C1 segment of cervical spinal cord (tissue), 14 donors: ENCODE data around the gene ELF5.

ENCODE experiments used
- DNase-seq, 14 donors: peaks; one replicate each; lab custom pipeline; 2025; lab: John Stamatoyannopoulos, UW

Gene ELF5

GRCh38 chr11:34454308-34455032, 59.1 kb downstream of the ELF5 start:
- DNase-seq: no peak

GRCh38 chr11:34451053-34451452, 62.5 kb downstream of the ELF5 start:
- DNase-seq: no peak

GRCh38 chr11:34449013-34449412, 64.6 kb downstream of the ELF5 start:
- DNase-seq: no peak

GRCh38 chr11:34448223-34448994, 65.2 kb downstream of the ELF5 start:
- no peak for DNase-seq

- no peak for DNase-seq
These were observed 66.5 kb downstream of the ELF5 start for GRCh38 chr11:34447044-34447443.

- DNase-seq: no peak
These were observed 67.2 kb downstream of the ELF5 start for GRCh38 chr11:34446386-34446785.

- DNase-seq: no peak
These were observed 67.6 kb downstream of the ELF5 start for GRCh38 chr11:34445956-34446355.

- DNase-seq: no peak
These were observed 69.2 kb downstream of the ELF5 start for GRCh38 chr11:34444428-34444827.

- no peak for DNase-seq
These were observed 70.5 kb downstream of the ELF5 start for GRCh38 chr11:34443136-34443535.

- no peak for DNase-seq
These were observed 71.8 kb downstream of the ELF5 start for GRCh38 chr11:34441814-34442213.

- DNase-seq: no peak
These were observed 73.9 kb downstream of the ELF5 start for GRCh38 chr11:34439610-34440198.

- DNase-seq: peak; percentile 73 to 95 (median 90)
These were observed 74.8 kb downstream of the ELF5 start, which contains the start of gene CAT for GRCh38 chr11:34438529-34439507. Gene CAT, plus strand, starts transcription at chr11:34438934. Its CDS starts 80 bp downstream, at chr11:34439014.

- DNase-seq: no peak
These were observed 76.1 kb downstream of the ELF5 start for GRCh38 chr11:34437224-34438125.

GRCh38 chr11:34433899-34434298, 79.7 kb downstream of the ELF5 start:
- no peak for DNase-seq

GRCh38 chr11:34432822-34433221, 80.8 kb downstream of the ELF5 start:
- no peak for DNase-seq

GRCh38 chr11:34431979-34432378, 81.6 kb downstream of the ELF5 start:
- no peak for DNase-seq
